Osteoblast (primary cell): ENCODE results near the gene AMOTL1. TPM values are rescaled to one million over a fixed set of nuclear protein-coding genes. Genes with fewer than 3 reads are reported as not detected.

Experiments used
- DNase-seq: peaks from one replicate; pipeline ENCODE4 v3.0.0; 2011; ENCODE audit warnings: low spot score, mixed read lengths; ENCODE audit not compliant: insufficient read length; ENCODE audit errors: missing footprints
- H2AFZ ChIP-seq: 2 replicates; pipeline ENCODE4 v1.6.0; 2011; ENCODE audit warnings: mild to moderate bottlenecking, low read length
- H3K27ac ChIP-seq: 2 replicates; pipeline ENCODE4 v1.5.1; 2011; ENCODE audit warnings: mild to moderate bottlenecking, low read depth, low read length, moderate library complexity
- H3K27me3 ChIP-seq: 2 replicates; pipeline ENCODE4 v1.6.0; 2012; ENCODE audit warnings: mild to moderate bottlenecking, control low read depth, inconsistent platforms, low read length, moderate library complexity; ENCODE audit not compliant: insufficient read depth
- H3K36me3 ChIP-seq: 2 replicates; pipeline ENCODE4 v1.5.1; 2011; ENCODE audit warnings: mild to moderate bottlenecking, low read length, control low read depth, moderate library complexity; ENCODE audit not compliant: insufficient read depth
- H3K4me1 ChIP-seq: 2 replicates; pipeline ENCODE4 v1.5.1; 2011; ENCODE audit warnings: mild to moderate bottlenecking, low read length, control low read depth, moderate library complexity; ENCODE audit not compliant: insufficient read depth
- H3K4me2 ChIP-seq: 2 replicates; pipeline ENCODE4 v1.6.0; 2011; ENCODE audit warnings: mild to moderate bottlenecking, low read length; ENCODE audit not compliant: insufficient read depth
- H3K4me3 ChIP-seq: fragments of 200-600 bp; sonication (generic); 3 replicates; pipeline ENCODE4 v1.5.1; 2012; ENCODE audit warnings: mild to moderate bottlenecking, low read length, inconsistent platforms; ENCODE audit not compliant: insufficient read depth
- H3K79me2 ChIP-seq: 2 replicates; pipeline ENCODE4 v1.6.0; 2012; ENCODE audit warnings: mild to moderate bottlenecking, low read length, control low read depth, inconsistent platforms; ENCODE audit not compliant: insufficient read depth
- H3K9me3 ChIP-seq: 2 replicates; pipeline ENCODE4 v1.5.1; 2011; ENCODE audit warnings: low read depth, low read length, control low read depth
- H4K20me1 ChIP-seq: 2 replicates; pipeline ENCODE4 v1.6.0; 2012; ENCODE audit warnings: mild to moderate bottlenecking, low read length, control low read depth; ENCODE audit not compliant: insufficient read depth
- total RNA-seq: library from RNA; depleted of rRNA; stranded (reverse); fragments of >200 nt; gene quantifications from 2 replicates; pipeline ENCODE4 v1.2.3, GENCODE V29; 2012
- TF ChIP-seq, protein P1 (sequence below): IDR thresholded peaks from 2 replicates; pipeline ENCODE4 v1.5.1; 2011; ENCODE audit warnings: mild to moderate bottlenecking, low read depth, low read length, moderate library complexity; ENCODE audit errors: extremely low read depth

The AMOTL1 gene
- total RNA-seq, 1 donor = 53.6 TPM

DNA sequence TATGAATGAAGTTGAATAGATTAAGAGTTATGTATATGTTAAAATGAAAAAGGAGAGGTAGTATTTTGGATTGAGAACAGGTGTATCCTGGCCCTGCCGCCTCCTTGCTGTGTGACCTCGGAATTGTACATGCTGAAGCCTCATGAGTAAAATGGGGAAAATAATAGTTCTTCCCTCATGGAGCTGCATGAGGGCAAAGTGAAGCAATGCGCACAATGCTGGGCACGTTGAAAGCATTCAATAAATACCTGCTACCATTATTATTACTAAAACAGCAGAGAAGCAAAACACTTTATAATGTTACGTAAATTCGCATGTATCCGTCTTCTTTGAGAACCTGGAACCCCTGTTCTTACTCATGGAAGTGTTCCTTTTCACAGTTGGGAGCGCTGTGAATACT, 5.7 kb downstream of the AMOTL1 start:
- TF ChIP-seq, protein P1, sequence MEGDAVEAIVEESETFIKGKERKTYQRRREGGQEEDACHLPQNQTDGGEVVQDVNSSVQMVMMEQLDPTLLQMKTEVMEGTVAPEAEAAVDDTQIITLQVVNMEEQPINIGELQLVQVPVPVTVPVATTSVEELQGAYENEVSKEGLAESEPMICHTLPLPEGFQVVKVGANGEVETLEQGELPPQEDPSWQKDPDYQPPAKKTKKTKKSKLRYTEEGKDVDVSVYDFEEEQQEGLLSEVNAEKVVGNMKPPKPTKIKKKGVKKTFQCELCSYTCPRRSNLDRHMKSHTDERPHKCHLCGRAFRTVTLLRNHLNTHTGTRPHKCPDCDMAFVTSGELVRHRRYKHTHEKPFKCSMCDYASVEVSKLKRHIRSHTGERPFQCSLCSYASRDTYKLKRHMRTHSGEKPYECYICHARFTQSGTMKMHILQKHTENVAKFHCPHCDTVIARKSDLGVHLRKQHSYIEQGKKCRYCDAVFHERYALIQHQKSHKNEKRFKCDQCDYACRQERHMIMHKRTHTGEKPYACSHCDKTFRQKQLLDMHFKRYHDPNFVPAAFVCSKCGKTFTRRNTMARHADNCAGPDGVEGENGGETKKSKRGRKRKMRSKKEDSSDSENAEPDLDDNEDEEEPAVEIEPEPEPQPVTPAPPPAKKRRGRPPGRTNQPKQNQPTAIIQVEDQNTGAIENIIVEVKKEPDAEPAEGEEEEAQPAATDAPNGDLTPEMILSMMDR = no peak
- Histone ChIP-seq H4K20me1 (peaks cover 18% of the 10 kb centered on the region), H3K36me3 (no peaks in the 10 kb centered on the region), H3K4me3 (no peak overlapping the region), H3K4me2 (no peak overlapping the region), H3K27me3 (no peaks in the 10 kb centered on the region), H3K4me1 (peaks cover 30% of the 10 kb centered on the region), H3K27ac (no peak overlapping the region), H3K79me2 (peaks cover 98% of the 10 kb centered on the region), H3K9me3 (no peaks in the 10 kb centered on the region), H2AFZ (no peak overlapping the region)
- no peak for DNase-seq

DNA sequence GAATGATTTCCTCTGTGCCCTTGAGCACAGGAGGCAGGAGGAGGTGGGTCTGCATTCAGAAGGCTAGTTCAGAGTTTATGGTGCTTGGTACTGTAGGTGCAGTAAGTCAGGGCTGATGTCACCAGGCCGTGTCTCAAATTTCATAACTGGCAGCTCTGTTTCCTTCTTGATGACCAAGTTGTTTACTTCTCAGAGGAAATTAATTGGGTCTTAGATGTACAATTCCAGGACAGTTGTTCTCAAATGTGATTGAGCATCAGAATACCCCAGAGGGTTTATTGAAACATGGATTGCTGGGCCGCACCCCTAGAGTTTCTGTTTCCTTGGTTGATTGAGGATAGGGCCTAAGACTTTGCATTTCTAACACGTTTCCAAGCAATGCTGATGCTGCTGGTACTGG, 6.2 kb downstream of the AMOTL1 start:
- Histone ChIP-seq H3K9me3 (no peaks in the 10 kb centered on the region), H3K4me1 (peaks cover 30% of the 10 kb centered on the region), H4K20me1 (peaks cover 18% of the 10 kb centered on the region), H3K27ac (no peak overlapping the region), H3K79me2 (peaks cover 98% of the 10 kb centered on the region), H3K27me3 (no peaks in the 10 kb centered on the region), H3K4me2 (no peak overlapping the region), H3K4me3 (no peak overlapping the region), H3K36me3 (no peaks in the 10 kb centered on the region), H2AFZ (no peak overlapping the region)
- TF ChIP-seq, protein P1 = no peak
- no peak for DNase-seq

DNA sequence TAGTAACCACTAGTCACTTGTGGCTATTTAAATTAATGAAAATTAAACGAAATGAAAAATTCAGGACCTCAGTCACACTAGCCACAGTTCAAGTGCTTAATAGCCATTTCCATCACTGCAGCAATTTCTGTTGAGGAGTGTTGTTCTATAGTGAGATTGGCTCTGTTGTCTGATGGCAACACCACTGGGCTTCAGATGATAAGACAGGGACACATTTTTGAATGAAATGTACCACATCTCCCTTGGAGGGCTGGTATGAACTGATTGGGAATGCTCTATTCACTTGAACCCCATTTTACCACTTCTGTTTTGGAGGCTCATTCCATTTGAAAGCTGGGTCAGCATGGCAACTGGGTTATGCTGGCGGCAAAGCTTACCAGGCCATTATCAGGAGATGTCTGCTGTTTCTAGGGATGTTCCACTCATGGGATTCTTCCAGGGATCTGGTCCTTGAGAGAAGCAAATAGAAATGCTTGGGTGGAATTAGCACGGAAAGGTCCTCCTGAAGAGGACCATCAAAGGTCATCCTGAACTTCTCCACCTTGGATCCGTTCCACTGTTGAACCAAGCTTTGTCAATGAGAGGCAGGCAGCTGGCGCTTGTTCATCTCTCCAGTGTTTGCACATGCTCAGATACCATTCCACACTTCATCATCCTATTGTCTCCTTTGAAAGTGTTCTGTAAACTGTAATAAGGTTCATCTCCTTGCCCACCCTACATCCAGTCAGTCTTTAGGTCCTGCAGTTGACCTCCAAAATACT, 7.6 kb downstream of the AMOTL1 start:
- no peak overlapping the region for H2AFZ ChIP-seq
- peak overlapping the region; percentile 42 for H3K4me2 ChIP-seq
- H3K9me3 ChIP-seq = no peaks in the 10 kb centered on the region
- no peaks in the 10 kb centered on the region for H3K27me3 ChIP-seq
- H3K36me3 ChIP-seq = no peaks in the 10 kb centered on the region
- DNase-seq = no peak
- peaks cover 8% of the 10 kb centered on the region for H4K20me1 ChIP-seq
- no peak overlapping the region for H3K4me3 ChIP-seq
- peak overlapping the region; percentile 82 for H3K27ac ChIP-seq
- TF ChIP-seq, protein P1 = no peak
- peaks cover 23% of the 10 kb centered on the region for H3K4me1 ChIP-seq
- peaks cover 98% of the 10 kb centered on the region for H3K79me2 ChIP-seq

- H3K79me2 ChIP-seq = peaks cover 96% of the 10 kb centered on the region
- peak overlapping the region; percentile 82 for H3K27ac ChIP-seq
- TF ChIP-seq, protein P1 = no peak
- H3K4me3 ChIP-seq = peak overlapping the region; percentile 2
- H3K27me3 ChIP-seq = no peaks in the 10 kb centered on the region
- peaks cover 27% of the 10 kb centered on the region for H3K4me1 ChIP-seq
- no peaks in the 10 kb centered on the region for H3K9me3 ChIP-seq
- H3K4me2 ChIP-seq = peak overlapping the region; percentile 42
- H3K36me3 ChIP-seq = no peaks in the 10 kb centered on the region
- H4K20me1 ChIP-seq = peaks cover 8% of the 10 kb centered on the region
- H2AFZ ChIP-seq = no peak overlapping the region
- DNase-seq = no peak
Observed at GRCh38 chr11:94776351-94777321, 8.5 kb downstream of the AMOTL1 start.
